Panc1 (cell line): ENCODE measurements around the gene CSKMT.

Source experiments
- POLR2AphosphoS5 ChIP-seq: IDR thresholded peaks from 2 replicates; pipeline ENCODE4 v1.6.1; 2012; ENCODE audit warnings: mild to moderate bottlenecking, low read depth, low read length, moderate library complexity
- TF ChIP-seq, protein P1 (sequence below): fragments of 450-650 bp; IDR thresholded peaks from 2 replicates; pipeline ENCODE4 v1.5.1; 2017; ENCODE audit warnings: mild to moderate bottlenecking

DNA sequence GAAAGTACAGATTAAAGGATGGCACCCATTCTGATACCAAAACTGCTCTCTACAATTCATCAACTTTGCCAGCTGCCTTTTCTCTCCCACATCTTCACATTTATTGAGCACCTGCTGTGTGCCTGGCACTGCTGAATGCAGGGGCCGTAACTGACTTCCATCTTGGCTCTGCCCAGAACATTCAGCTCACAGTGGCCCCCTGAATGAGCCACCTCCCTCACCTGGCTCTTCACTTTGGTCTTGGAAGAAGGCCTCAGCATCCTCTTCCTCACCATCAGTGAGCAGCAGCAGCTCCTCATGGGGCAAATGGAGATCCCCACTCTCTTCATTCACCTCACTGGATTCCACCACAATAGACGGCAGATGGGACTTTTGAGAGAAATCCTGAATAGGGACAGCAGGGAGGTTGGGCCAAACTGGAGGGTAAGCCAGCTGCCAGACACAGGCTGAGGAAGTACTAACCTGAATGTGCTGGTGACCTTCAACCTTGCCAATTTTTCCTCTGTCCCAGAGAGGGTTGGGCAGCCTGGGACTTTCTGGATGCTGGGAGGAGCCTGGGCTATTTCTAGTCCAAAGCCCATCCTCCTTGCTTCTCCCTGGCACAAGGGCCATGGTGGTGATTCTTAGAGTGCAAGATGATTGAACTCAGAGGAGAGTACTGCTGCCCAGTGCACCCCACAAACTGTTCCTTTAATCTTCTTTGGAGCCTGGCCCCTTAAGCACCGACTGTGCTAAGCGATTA is 4.5 kb downstream of the CSKMT start:
- TF ChIP-seq, protein P1, sequence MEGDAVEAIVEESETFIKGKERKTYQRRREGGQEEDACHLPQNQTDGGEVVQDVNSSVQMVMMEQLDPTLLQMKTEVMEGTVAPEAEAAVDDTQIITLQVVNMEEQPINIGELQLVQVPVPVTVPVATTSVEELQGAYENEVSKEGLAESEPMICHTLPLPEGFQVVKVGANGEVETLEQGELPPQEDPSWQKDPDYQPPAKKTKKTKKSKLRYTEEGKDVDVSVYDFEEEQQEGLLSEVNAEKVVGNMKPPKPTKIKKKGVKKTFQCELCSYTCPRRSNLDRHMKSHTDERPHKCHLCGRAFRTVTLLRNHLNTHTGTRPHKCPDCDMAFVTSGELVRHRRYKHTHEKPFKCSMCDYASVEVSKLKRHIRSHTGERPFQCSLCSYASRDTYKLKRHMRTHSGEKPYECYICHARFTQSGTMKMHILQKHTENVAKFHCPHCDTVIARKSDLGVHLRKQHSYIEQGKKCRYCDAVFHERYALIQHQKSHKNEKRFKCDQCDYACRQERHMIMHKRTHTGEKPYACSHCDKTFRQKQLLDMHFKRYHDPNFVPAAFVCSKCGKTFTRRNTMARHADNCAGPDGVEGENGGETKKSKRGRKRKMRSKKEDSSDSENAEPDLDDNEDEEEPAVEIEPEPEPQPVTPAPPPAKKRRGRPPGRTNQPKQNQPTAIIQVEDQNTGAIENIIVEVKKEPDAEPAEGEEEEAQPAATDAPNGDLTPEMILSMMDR, result no peak
- TF ChIP-seq POLR2AphosphoS5, result no peak
